ENCODE measurements around the gene EPB42.

DNA sequence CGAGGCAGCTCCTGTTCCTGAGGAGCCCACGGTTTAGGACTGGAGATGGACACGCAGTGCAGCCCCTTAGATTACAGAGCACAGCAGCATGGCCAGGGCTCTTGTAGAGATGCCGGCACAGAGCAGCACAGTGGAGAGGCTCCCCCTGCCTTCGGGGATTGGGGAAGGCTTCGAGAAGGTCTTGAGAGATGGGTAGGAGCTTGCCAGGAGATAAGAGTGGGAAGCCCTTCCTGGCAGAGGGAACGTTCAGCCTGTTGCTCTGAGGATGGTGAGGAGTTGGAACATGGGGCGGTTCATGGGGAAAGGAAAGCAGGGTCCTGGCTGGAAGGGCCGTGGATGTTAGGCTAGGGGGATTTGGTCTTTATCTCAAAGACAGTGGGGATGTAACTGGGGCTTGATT is 10.0 kb downstream of the EPB42 start:
- TF ChIP-seq, protein P1, sequence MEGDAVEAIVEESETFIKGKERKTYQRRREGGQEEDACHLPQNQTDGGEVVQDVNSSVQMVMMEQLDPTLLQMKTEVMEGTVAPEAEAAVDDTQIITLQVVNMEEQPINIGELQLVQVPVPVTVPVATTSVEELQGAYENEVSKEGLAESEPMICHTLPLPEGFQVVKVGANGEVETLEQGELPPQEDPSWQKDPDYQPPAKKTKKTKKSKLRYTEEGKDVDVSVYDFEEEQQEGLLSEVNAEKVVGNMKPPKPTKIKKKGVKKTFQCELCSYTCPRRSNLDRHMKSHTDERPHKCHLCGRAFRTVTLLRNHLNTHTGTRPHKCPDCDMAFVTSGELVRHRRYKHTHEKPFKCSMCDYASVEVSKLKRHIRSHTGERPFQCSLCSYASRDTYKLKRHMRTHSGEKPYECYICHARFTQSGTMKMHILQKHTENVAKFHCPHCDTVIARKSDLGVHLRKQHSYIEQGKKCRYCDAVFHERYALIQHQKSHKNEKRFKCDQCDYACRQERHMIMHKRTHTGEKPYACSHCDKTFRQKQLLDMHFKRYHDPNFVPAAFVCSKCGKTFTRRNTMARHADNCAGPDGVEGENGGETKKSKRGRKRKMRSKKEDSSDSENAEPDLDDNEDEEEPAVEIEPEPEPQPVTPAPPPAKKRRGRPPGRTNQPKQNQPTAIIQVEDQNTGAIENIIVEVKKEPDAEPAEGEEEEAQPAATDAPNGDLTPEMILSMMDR (IDR thresholded peaks at IDR 0.05; ENCODE audit: low read depth, low read length), result no peak
- no peak for TF ChIP-seq POLR2A (IDR thresholded peaks at IDR 0.05; ENCODE audit: extremely low read depth, insufficient read length)
